Spleen (tissue), 11 donors: ENCODE measurements around the gene PTPRG. TPM values are rescaled to one million over a fixed set of nuclear protein-coding genes. Genes with fewer than 3 reads are reported as not detected.

ENCODE experiments used
- DNase-seq: peaks from one replicate; pipeline ENCODE4 v3.0.0-alpha.2; 2020
- H3K27ac ChIP-seq, 8 donors: fragments of 200-600 bp; sonication (generic) in 7 of 8; 1 replicate in 4 of 8; 2 replicates in 4 of 8; pipeline versions ENCODE4 v1.5.0 to v1.8.0; 2016 to 2021; ENCODE audit warnings: inconsistent platforms in 4 of 8, mild to moderate bottlenecking in 4 of 8, moderate library complexity in 1 of 8
- H3K27me3 ChIP-seq, 7 donors: fragments of 200-600 bp; sonication (generic) in 6 of 7; replicated peaks in 1 of 7; 1 replicate in 4 of 7; 2 replicates in 3 of 7; pipeline versions ENCODE4 v1.5.0 to v1.8.0; 2016 to 2021; ENCODE audit warnings: inconsistent platforms in 3 of 7, mild to moderate bottlenecking in 1 of 7
- H3K36me3 ChIP-seq, 6 donors: fragments of 200-600 bp; sonication (generic) in 5 of 6; 1 replicate in 4 of 6; 2 replicates in 2 of 6; pipeline versions ENCODE4 v1.5.0 to v1.8.0; 2016 to 2021; ENCODE audit warnings: inconsistent platforms in 2 of 6
- H3K4me1 ChIP-seq, 6 donors: fragments of 200-600 bp; sonication (generic) in 5 of 6; 1 replicate in 3 of 6; 2 replicates in 3 of 6; pipeline versions ENCODE4 v1.5.0 to v1.8.0; 2016 to 2021; ENCODE audit warnings: inconsistent platforms in 3 of 6
- H3K4me3 ChIP-seq, 8 donors: fragments of 200-600 bp; sonication (generic) in 7 of 8; 1 replicate in 4 of 8; 2 replicates in 4 of 8; pipeline versions ENCODE4 v1.5.0 to v1.8.0; 2016 to 2021; ENCODE audit warnings: inconsistent platforms in 4 of 8, mild to moderate bottlenecking in 4 of 8, moderate library complexity in 2 of 8
- H3K9me3 ChIP-seq, 8 donors: fragments of 200-600 bp; sonication (generic) in 7 of 8; 1 replicate in 4 of 8; 2 replicates in 4 of 8; pipeline versions ENCODE4 v1.5.0 to v1.8.0; 2016 to 2021; ENCODE audit warnings: inconsistent platforms in 4 of 8
- POLR2A ChIP-seq, 3 donors: fragments of 450-650 bp; IDR thresholded peaks; one replicate each; pipeline ENCODE4 v1.5.1; 2017; ENCODE audit warnings: antibody characterized with exemption in 3 of 3, mild to moderate bottlenecking in 1 of 3
- POLR2AphosphoS5 ChIP-seq, 3 donors: sonication (generic); formaldehyde crosslinking; IDR thresholded peaks; one replicate each; pipeline ENCODE4 v1.5.1; 2017; ENCODE audit warnings: antibody characterized with exemption in 3 of 3
- WGBS, 5 donors: extraction: QIAGEN DNeasy Blood & Tissue Kit in 3 of 5; methylation state at CpG; one replicate each; pipeline versions ENCODE4 v1.1.5 to v1.1.7; 2013 to 2018; 5-methylcytosine and 5-hydroxymethylcytosine counted together
- intact Hi-C: fragments of 100-400 bp; cut with DNase I; formaldehyde crosslinking; loops from one replicate; pipeline ENCODE4 v1.15.0; 2023; ENCODE audit warnings: low total_unique reads
- polyA plus RNA-seq, 3 donors: library from polyadenylated mRNA; stranded (reverse); fragments of 200-250 nt; gene quantifications; one replicate each; pipeline ENCODE4 v1.2.1, GENCODE V29; 2013
- total RNA-seq, 7 donors: library from RNA; depleted of rRNA in 3 of 7; stranded (reverse); fragments of >200 nt in 3 of 7; fragmentation: NEBNext Ultra II Directional in 4 of 7; extraction: Animal tissue kit (Norgen Biotek cat#: 25700) in 4 of 7; gene quantifications; one replicate each; pipeline versions ENCODE4 v1.1.0 to v1.2.1, GENCODE V29; 2016 to 2021
- TF ChIP-seq, protein P1 (sequence below), 11 experiments: fragments of 200-600 bp in 7 of 11; fragments of 450-650 bp in 4 of 11; sonication (generic) in 4 of 11; IDR thresholded peaks in 8 of 11; conservative IDR thresholded peaks in 3 of 11; 1 replicate in 7 of 11; 2 replicates in 4 of 11; pipeline versions ENCODE4 v1.4.0 to v1.8.0; 2016 to 2021; ENCODE audit warnings: antibody characterized with exemption in 11 of 11, inconsistent platforms in 4 of 11, mild to moderate bottlenecking in 1 of 11
- donor health status: healthy with polysubstance abuse.
- donor health status: DM: no; HTN: no; CAD: no; lungs with moderate emphysema.
- donor health status: DM: no; HTN: no; CAD: no.
- donor health status: Bipolar disorder and iron deficiency.
- donor health status: healthy.
- donor health status: DM: no; HTN: no; CAD: no.
- donor health status: DM: yes; HTN: yes; CAD: no.

The PTPRG gene
- total and polyA plus RNA-seq, 10 donors, result 0.89 to 77.0 (median 34.5) TPM

GRCh38 chr3:61645148-61645547 lies 83.8 kb downstream of the PTPRG start:
- peaks cover 0 to 7% (median 0%) of the 10 kb centered on the region in 6 donors for H3K4me1 ChIP-seq
- TF ChIP-seq POLR2AphosphoS5 (IDR thresholded peaks at IDR 0.05) (no peak), POLR2A (IDR thresholded peaks at IDR 0.05) (no peak)
- TF ChIP-seq, protein P1, sequence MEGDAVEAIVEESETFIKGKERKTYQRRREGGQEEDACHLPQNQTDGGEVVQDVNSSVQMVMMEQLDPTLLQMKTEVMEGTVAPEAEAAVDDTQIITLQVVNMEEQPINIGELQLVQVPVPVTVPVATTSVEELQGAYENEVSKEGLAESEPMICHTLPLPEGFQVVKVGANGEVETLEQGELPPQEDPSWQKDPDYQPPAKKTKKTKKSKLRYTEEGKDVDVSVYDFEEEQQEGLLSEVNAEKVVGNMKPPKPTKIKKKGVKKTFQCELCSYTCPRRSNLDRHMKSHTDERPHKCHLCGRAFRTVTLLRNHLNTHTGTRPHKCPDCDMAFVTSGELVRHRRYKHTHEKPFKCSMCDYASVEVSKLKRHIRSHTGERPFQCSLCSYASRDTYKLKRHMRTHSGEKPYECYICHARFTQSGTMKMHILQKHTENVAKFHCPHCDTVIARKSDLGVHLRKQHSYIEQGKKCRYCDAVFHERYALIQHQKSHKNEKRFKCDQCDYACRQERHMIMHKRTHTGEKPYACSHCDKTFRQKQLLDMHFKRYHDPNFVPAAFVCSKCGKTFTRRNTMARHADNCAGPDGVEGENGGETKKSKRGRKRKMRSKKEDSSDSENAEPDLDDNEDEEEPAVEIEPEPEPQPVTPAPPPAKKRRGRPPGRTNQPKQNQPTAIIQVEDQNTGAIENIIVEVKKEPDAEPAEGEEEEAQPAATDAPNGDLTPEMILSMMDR (IDR thresholded peaks at IDR 0.05 in 8 of 11, conservative IDR thresholded peaks at IDR 0.05 in 3 of 11), result no peak
- peaks cover 0 to 13% (median 6%) of the 10 kb centered on the region in 8 donors for H3K9me3 ChIP-seq
- no peaks in the 10 kb centered on the region for H3K27me3 ChIP-seq
- DNase-seq, result no peak
- no peaks in the 10 kb centered on the region for H3K36me3 ChIP-seq
- no peak overlapping the region for H3K27ac ChIP-seq
- H3K4me3 ChIP-seq, result no peak overlapping the region
- WGBS, 5 donors, result 89 to 100% (median 96%) methylated on average over 2 of the region's 2 CpGs
- intact Hi-C loops, result no loop called here

GRCh38 chr3:61646360-61646759 lies 85.0 kb downstream of the PTPRG start:
- Histone ChIP-seq H3K4me1 (peaks cover 0 to 7% (median 0%) of the 10 kb centered on the region in 6 donors), H3K27me3 (no peaks in the 10 kb centered on the region), H3K9me3 (peaks cover 0 to 13% (median 6%) of the 10 kb centered on the region in 8 donors), H3K36me3 (no peaks in the 10 kb centered on the region), H3K27ac (no peak overlapping the region), H3K4me3 (no peak overlapping the region)
- TF ChIP-seq, protein P1 (IDR thresholded peaks at IDR 0.05 in 8 of 11, conservative IDR thresholded peaks at IDR 0.05 in 3 of 11), result no peak
- TF ChIP-seq POLR2AphosphoS5 (IDR thresholded peaks at IDR 0.05), result no peak
- TF ChIP-seq POLR2A (IDR thresholded peaks at IDR 0.05), result no peak
- 94 to 100% (median 100%) methylated on average over 1 of the region's 1 CpG for WGBS, 5 donors
- DNase-seq, result no peak
- intact Hi-C loops, result no loop called here

DNA sequence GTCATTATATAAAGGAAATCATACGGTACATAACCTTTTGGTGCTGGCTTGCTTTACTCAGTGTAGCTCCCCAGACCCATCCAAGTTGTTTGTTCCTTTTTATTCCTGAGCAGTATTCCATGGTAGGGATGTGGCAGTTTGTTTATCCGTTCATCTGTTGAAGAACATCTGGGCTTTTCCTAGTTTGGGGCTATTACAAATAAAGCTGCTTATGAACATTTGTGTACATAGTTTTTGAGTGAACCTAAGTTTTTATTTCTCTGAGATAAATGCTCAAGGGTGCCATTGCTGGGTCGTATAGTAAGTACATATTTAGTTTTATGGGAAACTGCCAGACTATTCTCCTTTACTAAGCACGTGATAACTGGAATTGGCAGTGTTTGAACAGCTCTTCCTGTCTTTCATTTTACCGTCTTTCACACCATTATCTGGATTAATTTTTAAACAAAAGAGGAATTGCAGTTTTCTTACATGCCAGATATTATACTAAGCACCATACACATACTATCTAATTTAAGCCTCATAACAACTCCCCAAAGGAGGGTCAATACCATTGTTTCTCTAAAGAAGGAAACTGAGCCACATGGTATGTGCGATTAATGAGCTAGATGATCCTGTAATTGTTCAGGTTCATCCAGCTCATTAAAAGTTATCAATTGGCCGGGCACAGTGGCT lies 85.6 kb downstream of the PTPRG start:
- intact Hi-C loops, result no loop called here
- TF ChIP-seq, protein P1 (IDR thresholded peaks at IDR 0.05 in 8 of 11, conservative IDR thresholded peaks at IDR 0.05 in 3 of 11), result no peak
- TF ChIP-seq POLR2AphosphoS5 (IDR thresholded peaks at IDR 0.05), result no peak
- no peak for TF ChIP-seq POLR2A (IDR thresholded peaks at IDR 0.05)
- no peak for DNase-seq
- Histone ChIP-seq H3K27me3 (no peaks in the 10 kb centered on the region), H3K36me3 (no peaks in the 10 kb centered on the region), H3K27ac (no peak overlapping the region), H3K4me1 (peaks cover 0 to 7% (median 0%) of the 10 kb centered on the region in 6 donors), H3K4me3 (no peak overlapping the region), H3K9me3 (peaks cover 0 to 13% (median 6%) of the 10 kb centered on the region in 8 donors)
- 66 to 75% (median 72%) methylated on average over 7 of the region's 7 CpGs for WGBS, 5 donors

GRCh38 chr3:61648481-61648880 lies 87.1 kb downstream of the PTPRG start:
- H3K9me3 ChIP-seq, result peaks cover 0 to 13% (median 6%) of the 10 kb centered on the region in 8 donors
- H3K27me3 ChIP-seq, result no peaks in the 10 kb centered on the region
- TF ChIP-seq POLR2A (IDR thresholded peaks at IDR 0.05) (no peak), POLR2AphosphoS5 (IDR thresholded peaks at IDR 0.05) (no peak)
- TF ChIP-seq, protein P1 (IDR thresholded peaks at IDR 0.05 in 8 of 11, conservative IDR thresholded peaks at IDR 0.05 in 3 of 11), result no peak
- intact Hi-C loops, result no loop called here
- H3K4me3 ChIP-seq, result no peak overlapping the region
- H3K36me3 ChIP-seq, result no peaks in the 10 kb centered on the region
- H3K27ac ChIP-seq, result no peak overlapping the region
- 64 to 85% (median 71%) methylated on average over 2 of the region's 2 CpGs for WGBS, 5 donors
- peaks cover 0 to 7% (median 0%) of the 10 kb centered on the region in 6 donors for H3K4me1 ChIP-seq
- DNase-seq, result no peak
